ENCODE measurements around the gene UNCX. TPM values are rescaled to one million over a fixed set of nuclear protein-coding genes. Genes with fewer than 3 reads are reported as not detected.

UNCX gene
- total RNA-seq, 2 donors from 2014 or later, result not detected

DNA sequence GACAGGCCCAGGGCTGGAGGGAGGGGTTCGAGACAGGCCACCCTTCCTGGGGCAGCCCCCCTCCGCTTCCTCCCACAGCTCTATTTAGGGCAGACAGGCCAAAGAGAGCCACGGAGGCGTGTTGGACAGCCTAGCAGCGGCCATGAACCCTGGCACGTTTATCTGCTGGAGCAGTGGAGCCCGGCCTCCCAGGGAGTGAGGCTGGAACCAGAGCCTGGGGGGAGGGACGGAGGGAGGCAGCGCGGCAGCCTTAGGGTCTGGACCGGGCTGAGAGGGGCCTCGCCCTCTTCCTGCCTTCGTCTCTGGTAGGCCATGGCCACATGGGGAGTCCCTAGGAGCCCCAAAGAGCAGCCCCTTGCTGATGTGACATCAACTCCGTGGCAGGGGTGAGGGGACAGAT lies 17.1 kb downstream of the UNCX start:
- DNase-seq, result no peak
- H3K36me3 ChIP-seq, result no peaks in the 10 kb centered on the region
- no peak for TF ChIP-seq CTCF (IDR thresholded peaks at IDR 0.05)
- no peak overlapping the region for H3K9ac ChIP-seq (ENCODE audit: low read depth in 2 of 2, low read length in 2 of 2)
- intact Hi-C loops (cut with DNase I), result no loop called here
- peaks cover 90% of the 10 kb centered on the region for H3K27me3 ChIP-seq
- no peak overlapping the region for H3K27ac ChIP-seq
- no peaks in the 10 kb centered on the region for H3K4me1 ChIP-seq
- no peak overlapping the region for H3K4me3 ChIP-seq
- no peaks in the 10 kb centered on the region for H3K9me3 ChIP-seq

- Histone ChIP-seq H3K9ac (ENCODE audit: low read depth in 2 of 2, low read length in 2 of 2) (no peak overlapping the region), H3K4me3 (no peak overlapping the region), H3K27me3 (peaks cover 87% of the 10 kb centered on the region), H3K4me1 (no peaks in the 10 kb centered on the region), H3K36me3 (no peaks in the 10 kb centered on the region), H3K9me3 (no peaks in the 10 kb centered on the region), H3K27ac (no peak overlapping the region)
- no peak for TF ChIP-seq CTCF (IDR thresholded peaks at IDR 0.05)
- intact Hi-C loops (cut with DNase I), result no loop called here
- no peak for DNase-seq
Observed at GRCh38 chr7:1250901-1251300, 18.2 kb downstream of the UNCX start.

DNA sequence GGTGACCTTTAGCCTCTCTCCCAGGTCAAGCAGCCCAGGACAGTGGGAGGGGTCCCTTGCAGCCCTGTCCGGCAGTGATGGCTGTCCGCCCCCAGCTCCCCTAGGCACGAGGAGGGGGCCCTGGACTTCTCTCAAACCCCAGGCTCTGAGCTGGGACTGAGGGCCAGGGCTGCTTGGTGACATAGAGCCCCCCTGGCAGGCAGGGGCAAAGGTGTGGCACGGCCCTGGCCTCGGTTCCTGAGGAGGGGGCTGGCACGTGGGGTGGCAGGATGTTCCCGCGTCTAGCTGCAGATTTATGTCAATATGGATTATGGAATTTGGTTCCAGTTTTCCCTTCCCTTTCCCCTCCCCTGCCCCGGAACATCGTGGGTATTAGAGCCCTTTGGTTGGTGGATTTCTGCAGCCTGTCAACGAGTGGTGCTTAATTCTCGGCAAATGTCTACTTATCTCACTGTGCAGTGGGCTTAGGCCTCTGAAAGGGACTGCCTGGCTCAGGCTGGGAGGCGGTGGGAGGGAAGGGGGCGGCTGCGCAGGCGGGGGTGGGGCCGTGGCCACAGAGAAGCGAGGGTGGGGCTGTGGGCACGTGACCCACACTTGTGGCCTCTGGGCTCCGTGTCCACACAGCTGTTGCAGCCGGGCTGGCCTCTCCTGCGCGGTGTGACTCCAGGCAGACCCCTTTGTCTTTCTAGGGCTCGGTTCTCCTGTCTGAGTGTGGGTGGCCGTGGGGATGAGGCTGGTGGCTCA lies 19.3 kb downstream of the UNCX start:
- H3K27me3 ChIP-seq, result peaks cover 77% of the 10 kb centered on the region
- no peak overlapping the region for H3K4me3 ChIP-seq
- H3K9me3 ChIP-seq, result no peaks in the 10 kb centered on the region
- no peaks in the 10 kb centered on the region for H3K4me1 ChIP-seq
- no peak overlapping the region for H3K9ac ChIP-seq (ENCODE audit: low read depth in 2 of 2, low read length in 2 of 2)
- no peak overlapping the region for H3K27ac ChIP-seq
- intact Hi-C loops (cut with DNase I), result no loop called here
- no peak for TF ChIP-seq CTCF (IDR thresholded peaks at IDR 0.05)
- no peak for DNase-seq
- no peaks in the 10 kb centered on the region for H3K36me3 ChIP-seq

DNA sequence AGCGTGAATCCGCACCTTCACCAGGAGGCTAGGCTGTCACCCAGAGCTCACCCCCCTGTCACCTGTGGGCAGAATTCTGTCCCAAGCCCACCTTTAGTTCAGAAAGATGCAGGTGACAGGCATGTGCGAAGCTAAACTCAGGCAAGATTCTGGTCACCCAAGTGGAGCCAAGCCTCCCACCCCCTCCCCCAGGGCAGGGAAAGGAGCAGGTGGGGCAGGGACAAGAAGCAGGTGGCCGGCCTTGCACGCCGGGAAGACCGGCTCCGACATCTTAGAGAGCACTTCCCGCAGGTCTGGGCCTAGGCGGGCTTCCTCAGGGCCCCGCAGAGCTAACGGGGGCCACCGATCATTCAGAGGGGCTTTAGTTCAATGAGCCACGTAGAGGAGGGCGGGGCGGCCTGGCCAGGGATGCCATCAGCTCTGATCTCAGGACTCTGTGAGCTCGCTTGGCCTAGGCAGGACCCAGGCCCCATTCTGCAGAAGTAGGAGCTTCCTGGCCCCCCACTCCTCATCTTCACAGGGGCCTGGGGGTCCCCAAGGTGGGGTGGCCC lies 19.9 kb downstream of the UNCX start:
- H3K36me3 ChIP-seq, result no peaks in the 10 kb centered on the region
- no peak overlapping the region for H3K4me3 ChIP-seq
- H3K9ac ChIP-seq (ENCODE audit: low read depth in 2 of 2, low read length in 2 of 2), result no peak overlapping the region
- no peak for DNase-seq
- H3K27me3 ChIP-seq, result peaks cover 70% of the 10 kb centered on the region
- no peaks in the 10 kb centered on the region for H3K9me3 ChIP-seq
- H3K27ac ChIP-seq, result no peak overlapping the region
- H3K4me1 ChIP-seq, result no peaks in the 10 kb centered on the region
- intact Hi-C loops (cut with DNase I), result no loop called here
- no peak for TF ChIP-seq CTCF (IDR thresholded peaks at IDR 0.05)

DNA sequence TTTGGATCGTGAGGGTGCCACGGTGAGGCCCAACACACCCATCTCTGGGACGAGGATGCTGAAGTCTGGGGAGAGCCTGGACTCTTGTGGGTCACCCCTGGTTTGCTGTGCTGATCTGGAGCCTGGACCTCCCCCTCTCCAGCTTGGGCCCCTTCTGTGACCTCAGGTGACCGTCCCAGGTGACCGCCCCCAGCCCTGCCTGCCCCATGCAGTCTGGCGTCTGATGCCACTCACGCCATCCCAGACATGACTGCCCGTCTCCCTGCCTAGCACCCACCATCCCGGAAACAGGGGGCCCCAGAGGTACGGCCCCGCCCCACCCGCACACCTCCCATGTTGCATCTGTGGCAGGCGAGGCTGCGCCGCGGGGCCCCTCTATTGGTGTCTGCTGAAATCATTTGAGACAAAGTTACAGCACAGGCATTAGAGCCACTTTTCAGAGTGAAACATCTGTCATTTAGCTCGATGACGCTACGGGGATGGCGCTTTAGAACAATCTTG lies 21.1 kb downstream of the UNCX start:
- peaks cover 59% of the 10 kb centered on the region for H3K27me3 ChIP-seq
- TF ChIP-seq CTCF (IDR thresholded peaks at IDR 0.05), result no peak
- H3K4me1 ChIP-seq, result no peaks in the 10 kb centered on the region
- no peak overlapping the region for H3K27ac ChIP-seq
- no peak for DNase-seq
- H3K4me3 ChIP-seq, result no peak overlapping the region
- intact Hi-C loops (cut with DNase I), result no loop called here
- H3K36me3 ChIP-seq, result no peaks in the 10 kb centered on the region
- H3K9ac ChIP-seq (ENCODE audit: low read depth in 2 of 2, low read length in 2 of 2), result no peak overlapping the region
- H3K9me3 ChIP-seq, result no peaks in the 10 kb centered on the region
